Vagina (tissue), 2 donors: ENCODE measurements around the gene C1orf94. TPM values are rescaled to one million over a fixed set of nuclear protein-coding genes. Genes with fewer than 3 reads are reported as not detected.

Experiments
- DNase-seq, 2 donors: peaks; one replicate each; pipeline ENCODE4 v3.0.0-alpha.2; 2017; ENCODE audit errors: extremely low spot score in 2 of 2
- H3K27ac ChIP-seq: fragments of 200-600 bp; sonication (generic); one replicate; pipeline ENCODE4 v1.5.1; 2019
- H3K27me3 ChIP-seq: fragments of 200-600 bp; sonication (generic); one replicate; pipeline ENCODE4 v1.5.1; 2019
- H3K36me3 ChIP-seq, 2 donors: fragments of 200-600 bp; sonication (generic); one replicate each; pipeline ENCODE4 v1.5.1; 2017 to 2019
- H3K4me1 ChIP-seq: fragments of 200-600 bp; sonication (generic); one replicate; pipeline ENCODE4 v1.5.1; 2019
- H3K4me3 ChIP-seq, 2 donors: fragments of 200-600 bp; sonication (generic); 1 replicate in 1 of 2; 2 replicates in 1 of 2; pipeline ENCODE4 v1.5.1; 2016 to 2019
- H3K9me3 ChIP-seq: fragments of 200-600 bp; sonication (generic); one replicate; pipeline ENCODE4 v1.5.1; 2019
- CTCF ChIP-seq, 3 experiments: fragments of 450-650 bp in 2 of 3; fragments of 200-600 bp in 1 of 3; sonication (generic) in 1 of 3; IDR thresholded peaks; one replicate each; pipeline ENCODE4 v1.5.1; 2017 to 2019; ENCODE audit warnings: antibody characterized with exemption in 3 of 3, mild to moderate bottlenecking in 2 of 3, moderate library complexity in 2 of 3
- POLR2A ChIP-seq, 2 donors: fragments of 450-650 bp; IDR thresholded peaks; one replicate each; pipeline ENCODE4 v1.6.1; 2017; ENCODE audit warnings: antibody characterized with exemption in 2 of 2, mild to moderate bottlenecking in 2 of 2, moderate library complexity in 2 of 2
- POLR2AphosphoS5 ChIP-seq, 2 donors: sonication (generic); formaldehyde crosslinking; IDR thresholded peaks; one replicate each; pipeline ENCODE4 v1.9.0; 2017; ENCODE audit warnings: antibody characterized with exemption in 2 of 2, mild to moderate bottlenecking in 2 of 2, low read depth in 1 of 2; ENCODE audit not compliant: insufficient read depth in 1 of 2
- intact Hi-C: fragments of 100-400 bp; cut with DNase I; formaldehyde crosslinking; loops from one replicate; pipeline ENCODE4 v1.15.1; 2023
- total RNA-seq: library from RNA; depleted of rRNA; stranded (reverse); fragments of >200 nt; gene quantifications from one replicate; pipeline ENCODE4 v1.2.3, GENCODE V29; 2016

C1orf94 gene
- total RNA-seq, 1 donor from 2014 or later = not detected

- intact Hi-C loops = no loop called here
- H3K4me3 ChIP-seq = no peak overlapping the region
- no peaks in the 10 kb centered on the region for H3K4me1 ChIP-seq
- TF ChIP-seq CTCF (IDR thresholded peaks at IDR 0.05) = no peak
- no peak for TF ChIP-seq POLR2A (IDR thresholded peaks at IDR 0.05)
- TF ChIP-seq POLR2AphosphoS5 (IDR thresholded peaks at IDR 0.05; ENCODE audit: insufficient read depth in 1 of 2, low read depth in 1 of 2) = no peak
- no peaks in the 10 kb centered on the region for H3K9me3 ChIP-seq
- no peaks in the 10 kb centered on the region for H3K36me3 ChIP-seq
- no peaks in the 10 kb centered on the region for H3K27me3 ChIP-seq
- DNase-seq = no peak
- no peak overlapping the region for H3K27ac ChIP-seq
These were observed 20.8 kb upstream of the C1orf94 start for GRCh38 chr1:34155860-34156259.

- H3K27me3 ChIP-seq = no peaks in the 10 kb centered on the region
- intact Hi-C loops = no loop called here
These were observed 20.0 kb upstream of the C1orf94 start for GRCh38 chr1:34156739-34157138.

GRCh38 chr1:34162852-34163766, 13.6 kb upstream of the C1orf94 start:
- no peak for TF ChIP-seq POLR2A (IDR thresholded peaks at IDR 0.05)
- TF ChIP-seq CTCF (IDR thresholded peaks at IDR 0.05) = peak; percentile 5 to 28 (median 8)
- H3K4me1 ChIP-seq = peaks cover 33% of the 10 kb centered on the region
- no peak for DNase-seq
- peaks cover 8% of the 10 kb centered on the region for H3K27me3 ChIP-seq
- H3K27ac ChIP-seq = no peak overlapping the region
- H3K4me3 ChIP-seq = peak overlapping the region; percentile 34 to 35
- no peaks in the 10 kb centered on the region for H3K36me3 ChIP-seq
- no peaks in the 10 kb centered on the region for H3K9me3 ChIP-seq
- intact Hi-C loops = no loop called here

More at GRCh38 chr1:34156739-34157138, 20.0 kb upstream of the C1orf94 start:
- Histone ChIP-seq H3K9me3 (no peaks in the 10 kb centered on the region), H3K4me3 (no peak overlapping the region), H3K27ac (no peak overlapping the region), H3K4me1 (no peaks in the 10 kb centered on the region), H3K36me3 (no peaks in the 10 kb centered on the region)
- TF ChIP-seq POLR2A (IDR thresholded peaks at IDR 0.05) (no peak), POLR2AphosphoS5 (IDR thresholded peaks at IDR 0.05; ENCODE audit: insufficient read depth in 1 of 2, low read depth in 1 of 2) (no peak), CTCF (IDR thresholded peaks at IDR 0.05) (no peak)
- no peak for DNase-seq

- DNase-seq = no peak
- Histone ChIP-seq H3K27me3 (peaks cover 8% of the 10 kb centered on the region), H3K4me1 (peaks cover 33% of the 10 kb centered on the region), H3K9me3 (no peaks in the 10 kb centered on the region), H3K36me3 (no peaks in the 10 kb centered on the region), H3K27ac (no peak overlapping the region), H3K4me3 (peak overlapping the region; percentile 34 to 35)
- TF ChIP-seq POLR2AphosphoS5 (IDR thresholded peaks at IDR 0.05; ENCODE audit: insufficient read depth in 1 of 2, low read depth in 1 of 2) (no peak), POLR2A (IDR thresholded peaks at IDR 0.05) (no peak), CTCF (IDR thresholded peaks at IDR 0.05) (no peak)
- intact Hi-C loops = no loop called here
These were observed 12.6 kb upstream of the C1orf94 start for GRCh38 chr1:34163792-34164731.
